NCI-H1694 treated with DMSO at 0.1 percent for 48 hours (cell line): ENCODE measurements around the gene NCBP2L.
A peak's percentile ranks its signal among the peaks of the same experiment; 100 is the strongest.
"Not testable (repeated sequence)": the region's sequence is repeated elsewhere in the genome, so short reads cannot be mapped to it uniquely, and the experiment has no call there.

ENCODE experiments used
- DNase-seq: peaks from one replicate; lab custom pipeline; 2025; lab: John Stamatoyannopoulos, UW

NCBP2L gene

GRCh38 chrX:107810053-107810452 lies 32.5 kb downstream of the NCBP2L start:
- not testable (repeated sequence) for DNase-seq

DNA sequence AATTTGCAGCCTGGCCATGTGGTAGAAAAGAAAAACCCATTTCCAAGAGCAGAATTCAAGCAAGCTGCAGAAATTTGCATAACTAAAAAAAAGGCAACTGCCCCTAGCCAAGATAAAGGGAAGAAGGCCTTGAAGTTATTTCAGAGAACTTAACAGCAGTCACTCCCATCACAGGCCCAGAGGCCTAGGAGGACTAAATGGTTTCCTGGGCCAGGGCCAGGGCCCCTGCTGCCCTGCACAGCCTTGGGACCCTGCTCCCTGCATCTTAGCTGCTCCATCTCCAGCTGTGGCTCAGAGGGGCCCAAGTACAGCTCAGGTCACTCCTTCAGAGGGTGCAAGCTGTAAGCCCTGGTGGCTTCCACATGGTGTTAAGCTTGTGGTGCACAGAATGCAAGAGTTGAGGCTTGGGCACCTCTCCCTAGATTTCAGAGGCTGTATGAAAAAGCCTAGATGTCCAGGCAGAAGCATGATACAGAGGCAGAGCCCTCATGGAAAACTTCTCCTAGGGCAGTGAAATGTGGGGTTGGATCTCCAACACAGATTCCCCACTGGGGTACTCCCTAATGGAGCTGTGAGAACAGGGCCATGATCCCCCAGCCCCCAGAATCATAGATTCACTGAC lies 41.5 kb downstream of the NCBP2L start:
- DNase-seq: no peak

DNA sequence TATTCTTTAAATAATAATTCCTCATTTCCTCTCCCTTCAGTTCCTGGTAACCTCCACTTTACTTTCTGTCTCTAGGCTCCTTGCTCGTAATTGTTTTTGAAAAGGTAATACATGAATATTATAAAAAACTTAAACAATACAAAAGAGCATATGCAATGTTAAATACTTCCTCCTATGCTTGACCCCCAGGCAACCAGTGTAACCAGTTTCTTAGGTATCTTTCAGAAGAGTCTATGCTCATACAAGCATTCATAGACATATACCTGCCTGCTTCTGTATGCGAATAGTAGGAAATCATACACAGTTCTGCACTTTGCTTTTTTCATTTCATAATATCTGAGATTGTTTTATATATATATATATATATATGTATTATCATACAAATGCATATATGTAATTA lies 45.5 kb downstream of the NCBP2L start:
- DNase-seq: no peak

DNA sequence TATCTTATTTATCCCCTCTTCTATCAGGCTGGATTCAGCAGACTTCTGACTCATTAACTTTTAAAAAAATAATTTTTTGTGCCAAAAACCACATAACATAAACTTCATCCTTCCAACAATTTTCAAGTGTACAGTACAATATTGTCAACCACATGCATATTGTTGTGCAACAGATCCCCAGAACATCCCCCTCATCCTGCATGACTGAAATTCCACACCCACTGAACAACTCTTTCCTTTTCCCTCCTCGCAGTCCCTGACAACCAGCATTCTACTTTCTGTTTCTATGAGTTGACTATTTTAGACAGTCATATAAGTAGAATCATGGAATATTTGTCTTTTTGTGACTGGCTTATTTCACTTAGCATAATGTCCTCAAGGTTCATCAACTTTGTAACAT lies 45.9 kb downstream of the NCBP2L start:
- no peak for DNase-seq

DNA sequence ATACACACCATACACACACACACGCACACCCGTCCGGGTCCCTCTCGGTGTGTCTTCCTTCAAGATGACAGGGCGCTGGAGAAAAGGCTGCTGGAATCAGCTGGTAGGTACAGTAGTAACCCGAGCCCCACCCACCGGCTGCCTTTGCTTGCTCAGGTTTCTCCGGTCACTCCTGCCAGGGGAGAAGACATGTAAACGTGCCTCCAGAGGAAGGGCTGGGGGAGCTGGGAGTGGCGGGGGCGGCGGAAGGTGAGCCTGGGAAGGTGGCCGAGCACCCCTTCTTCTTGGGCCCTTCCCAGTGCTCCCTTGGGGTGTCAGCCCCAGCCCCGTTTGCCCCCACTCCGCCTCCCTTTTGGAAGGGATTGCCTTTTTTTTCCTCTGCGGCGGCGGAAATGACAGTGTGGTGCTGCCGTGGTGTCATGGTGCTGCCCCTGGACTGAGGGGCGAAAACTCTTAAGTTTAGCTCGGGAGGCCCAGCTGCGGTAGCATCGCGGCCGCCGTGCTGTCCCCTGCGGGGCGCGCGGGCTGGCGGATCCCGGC lies 48.2 kb downstream of the NCBP2L start, which contains the start of gene MID2:
TSS of gene MID2 (plus strand) at position 169 of the 540 bp plus-strand sequence. CDS start 561 bp downstream, outside the sequence.
- no peak for DNase-seq

DNA sequence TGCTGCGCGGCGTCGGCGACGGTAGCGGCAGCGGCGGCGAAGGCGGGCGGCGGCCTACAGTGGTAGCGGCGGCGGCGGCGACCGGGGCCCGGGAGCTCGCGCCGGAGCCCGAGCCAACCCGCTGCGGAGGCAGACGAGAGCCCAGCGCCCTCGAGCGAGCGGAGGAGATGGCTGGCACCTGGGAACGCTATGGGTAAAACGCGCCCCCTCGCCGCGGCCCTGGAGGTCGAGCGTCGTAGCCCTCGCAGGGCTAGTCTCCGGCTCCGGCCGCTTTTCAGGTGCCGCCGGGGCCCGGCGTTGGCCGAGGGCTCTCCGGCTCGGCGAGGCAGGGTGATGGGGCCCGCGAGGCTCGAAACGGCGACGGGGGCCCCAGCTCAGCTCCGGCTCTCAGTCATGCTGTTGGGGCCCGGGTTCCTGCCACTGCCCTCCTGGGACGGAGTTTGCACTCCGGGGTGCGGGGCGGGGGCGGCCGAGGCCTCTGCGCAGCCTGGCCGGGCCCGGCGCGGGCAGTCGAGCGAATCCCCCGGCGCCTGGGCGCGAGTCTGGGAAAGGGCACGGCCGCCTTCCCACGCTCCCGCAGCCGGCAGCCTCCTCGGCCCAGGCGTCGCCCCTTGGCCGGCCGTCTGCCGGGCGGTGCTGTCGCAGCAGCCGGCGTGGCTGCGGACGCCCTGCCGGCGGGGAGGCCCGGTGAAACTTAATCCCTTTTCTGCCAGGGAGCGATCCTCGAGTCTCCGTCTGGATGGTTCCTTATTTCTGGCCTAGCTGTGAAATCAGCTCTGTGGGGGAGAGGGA lies 48.9 kb downstream of the NCBP2L start:
- peak; percentile 6 for DNase-seq

DNA sequence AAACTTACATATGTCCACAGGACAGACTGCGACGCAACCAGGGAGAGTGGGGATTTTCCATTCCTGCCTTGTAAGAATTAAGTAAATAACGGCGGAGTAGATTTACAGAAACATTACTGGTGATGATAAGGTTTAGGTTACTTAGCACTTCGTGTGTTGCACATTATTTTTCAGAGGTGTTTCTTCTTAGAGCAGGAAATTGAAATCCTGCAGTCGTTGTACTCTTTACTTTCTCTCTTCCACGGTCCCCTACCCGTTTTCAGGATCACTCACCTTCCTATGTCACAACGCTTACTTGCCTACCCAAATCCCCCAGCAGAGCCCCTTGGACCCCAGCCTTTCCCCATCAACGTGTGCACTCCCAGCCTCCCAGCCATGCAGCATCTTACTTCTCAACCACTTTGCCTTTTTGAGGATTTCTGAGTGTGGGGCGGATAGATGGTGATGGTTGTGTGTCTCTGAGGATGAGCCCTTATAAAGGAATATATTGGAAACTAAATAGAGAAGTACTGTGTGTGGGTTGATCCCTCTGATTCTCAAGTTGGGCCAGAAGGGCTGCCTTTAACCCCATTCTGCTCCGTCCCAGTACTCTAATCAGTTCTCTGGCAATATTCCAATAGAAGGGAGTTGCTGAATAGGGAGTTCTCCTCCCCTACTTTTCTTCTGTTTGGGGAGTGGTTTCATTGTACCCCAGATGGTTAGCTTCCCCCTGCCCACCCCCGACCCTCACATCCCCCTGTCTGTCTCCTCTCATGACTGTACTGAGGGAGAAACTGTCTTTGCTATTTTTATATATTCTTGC lies 49.7 kb downstream of the NCBP2L start:
- DNase-seq: no peak

GRCh38 chrX:107827852-107828251 lies 50.3 kb downstream of the NCBP2L start:
- no peak for DNase-seq

GRCh38 chrX:107829878-107830277 lies 52.3 kb downstream of the NCBP2L start:
- no peak for DNase-seq

- no peak for DNase-seq
Measured at GRCh38 chrX:107831071-107831730, 53.7 kb downstream of the NCBP2L start.

DNA sequence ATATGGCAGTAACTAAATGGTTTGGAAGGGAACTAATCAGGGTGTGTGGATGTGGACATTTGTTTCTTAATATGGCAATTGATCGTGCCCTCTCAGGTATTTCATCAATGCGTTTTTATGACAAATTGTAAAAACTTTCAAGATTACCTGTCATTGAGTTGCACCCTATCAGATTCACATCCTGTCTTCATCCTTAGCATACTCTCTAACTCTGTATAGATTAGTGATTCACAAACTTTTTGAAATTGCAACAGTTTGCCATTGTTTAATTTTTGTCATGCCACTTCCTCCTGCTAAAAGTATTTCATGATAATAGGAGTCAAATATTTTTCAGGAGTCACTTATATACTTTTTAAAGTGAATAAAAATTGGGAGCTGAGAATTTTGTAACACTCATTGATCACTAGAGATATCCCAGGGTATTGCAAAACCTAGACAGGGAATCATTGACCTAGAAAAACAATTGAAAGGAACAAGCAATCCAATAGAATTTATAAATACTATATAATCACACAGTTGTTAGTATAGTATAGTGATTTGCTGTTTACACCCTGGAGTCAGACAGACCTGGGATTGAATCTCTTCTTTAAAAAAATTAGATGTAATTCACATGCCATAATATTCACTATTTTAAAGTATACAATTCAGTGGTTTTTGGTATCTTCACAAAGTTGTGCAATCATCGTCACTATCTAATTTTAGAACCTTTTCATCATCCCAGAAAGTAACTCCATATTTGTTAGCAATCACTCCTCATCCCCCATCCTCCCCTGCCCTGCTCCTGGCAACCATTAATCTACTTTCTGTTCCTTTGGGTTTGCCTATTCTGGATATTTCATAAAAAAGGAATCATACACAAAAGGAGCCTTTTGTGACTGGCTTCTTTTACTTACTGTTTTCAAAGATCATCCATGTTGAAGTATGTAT lies 57.0 kb downstream of the NCBP2L start:
- DNase-seq: no peak

DNA sequence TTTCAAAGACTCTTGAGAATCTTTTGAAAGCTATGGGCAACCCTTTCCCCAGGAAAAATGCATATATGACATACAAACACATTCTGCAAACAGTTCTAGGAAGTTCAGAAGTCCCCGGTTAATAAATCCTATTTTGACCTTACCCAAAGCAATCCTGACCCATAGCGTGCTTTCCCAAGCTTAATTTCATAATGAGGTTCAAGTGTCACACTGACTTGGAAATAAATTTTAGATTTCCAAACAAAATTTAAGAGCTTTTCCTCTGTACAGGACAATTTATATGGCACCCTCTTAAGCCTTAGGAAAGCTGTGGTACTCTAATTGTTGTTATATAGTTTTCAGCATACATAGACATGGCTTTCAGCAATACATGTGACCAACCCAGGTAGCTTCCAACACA lies 59.4 kb downstream of the NCBP2L start:
- DNase-seq: no peak

GRCh38 chrX:107840971-107841370 lies 63.4 kb downstream of the NCBP2L start:
- no peak for DNase-seq

- DNase-seq: no peak
Measured at GRCh38 chrX:107842715-107843400, 65.3 kb downstream of the NCBP2L start.
